ENCODE data around the gene BCKDHA.

BCKDHA gene

DNA sequence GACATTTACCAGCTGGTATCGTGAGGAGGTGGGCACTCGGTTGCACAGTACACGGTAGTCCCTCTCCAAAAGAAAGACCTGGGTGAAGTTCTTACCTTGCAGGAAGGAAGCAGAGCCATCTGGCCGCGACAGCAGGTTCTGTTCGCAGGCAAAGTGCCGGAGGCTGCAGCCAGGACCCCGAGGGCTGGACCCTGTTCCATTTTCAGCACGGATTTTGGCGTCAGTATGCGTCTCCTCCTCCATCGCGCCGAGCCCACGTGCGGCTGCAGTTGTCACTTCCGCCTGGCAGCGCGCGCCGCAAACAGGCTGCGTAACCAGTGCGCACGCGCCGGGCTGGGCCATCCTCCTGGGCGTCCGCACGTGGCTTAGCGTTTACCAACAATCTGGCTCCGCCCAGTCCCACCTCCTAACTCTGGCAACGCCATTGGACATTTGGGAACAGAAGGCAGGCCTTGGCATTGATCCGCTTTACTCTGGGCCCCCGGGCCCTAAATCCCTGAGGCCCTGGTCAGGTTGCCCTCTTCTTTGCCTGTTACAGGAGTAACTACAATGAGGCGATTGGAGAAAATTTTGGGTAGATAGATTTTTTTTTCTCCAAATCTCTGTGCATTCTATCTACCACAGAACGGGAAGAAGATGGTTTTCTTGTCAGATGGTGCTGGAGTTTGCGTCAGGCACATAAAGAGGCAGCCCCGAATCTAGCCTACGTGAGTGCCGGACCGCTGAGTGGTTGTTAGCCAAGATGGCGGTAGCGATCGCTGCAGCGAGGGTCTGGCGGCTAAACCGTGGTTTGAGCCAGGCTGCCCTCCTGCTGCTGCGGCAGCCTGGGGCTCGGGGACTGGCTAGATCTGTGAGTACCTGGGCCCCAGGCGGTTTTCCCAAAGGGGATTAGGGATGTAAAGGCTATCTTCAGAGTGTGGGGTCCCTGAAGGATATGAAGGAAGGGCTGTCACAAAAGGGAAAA lies at the start of gene BCKDHA, which contains the start of gene EXOSC5:
Gene BCKDHA (plus strand): TSS at position 733 of the 964 bp plus-strand sequence. CDS start 10 bp downstream, at position 743.
Gene EXOSC5 (minus strand): TSS at position 274 of the 964 bp plus-strand sequence. CDS start 31 bp downstream, at position 243.
- peak; percentile 92 for DNase-seq

DNA sequence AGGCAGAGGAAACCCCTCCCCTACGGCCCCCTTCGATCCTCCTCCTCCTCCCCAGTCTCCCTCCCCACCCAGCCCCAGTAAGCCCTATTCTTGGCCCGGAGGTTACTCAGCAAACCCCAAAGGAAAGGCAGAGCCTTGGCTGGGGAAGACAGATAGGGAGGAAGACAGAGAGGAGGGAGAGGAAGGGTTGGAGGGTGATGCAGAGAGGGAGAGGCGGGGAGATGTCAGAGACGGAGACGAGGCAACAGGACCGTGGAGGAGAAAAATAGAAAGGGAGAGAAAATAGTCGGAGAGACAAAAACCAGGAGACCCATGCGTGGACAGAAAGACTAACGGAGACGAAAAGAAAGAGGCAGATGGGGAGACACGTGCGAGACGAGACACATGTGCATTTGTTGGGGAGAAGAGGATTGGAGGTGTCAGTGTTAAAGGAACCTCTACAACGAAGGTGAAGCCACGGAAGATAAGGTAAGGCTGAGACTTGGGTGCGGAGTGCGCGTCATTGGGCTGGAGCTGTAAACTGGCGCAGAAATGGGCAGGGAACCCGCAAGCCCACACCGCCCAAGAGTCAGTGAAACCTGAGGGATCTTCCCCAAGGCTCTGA lies 46.8 kb upstream of the BCKDHA start:
- no peak for DNase-seq

DNA sequence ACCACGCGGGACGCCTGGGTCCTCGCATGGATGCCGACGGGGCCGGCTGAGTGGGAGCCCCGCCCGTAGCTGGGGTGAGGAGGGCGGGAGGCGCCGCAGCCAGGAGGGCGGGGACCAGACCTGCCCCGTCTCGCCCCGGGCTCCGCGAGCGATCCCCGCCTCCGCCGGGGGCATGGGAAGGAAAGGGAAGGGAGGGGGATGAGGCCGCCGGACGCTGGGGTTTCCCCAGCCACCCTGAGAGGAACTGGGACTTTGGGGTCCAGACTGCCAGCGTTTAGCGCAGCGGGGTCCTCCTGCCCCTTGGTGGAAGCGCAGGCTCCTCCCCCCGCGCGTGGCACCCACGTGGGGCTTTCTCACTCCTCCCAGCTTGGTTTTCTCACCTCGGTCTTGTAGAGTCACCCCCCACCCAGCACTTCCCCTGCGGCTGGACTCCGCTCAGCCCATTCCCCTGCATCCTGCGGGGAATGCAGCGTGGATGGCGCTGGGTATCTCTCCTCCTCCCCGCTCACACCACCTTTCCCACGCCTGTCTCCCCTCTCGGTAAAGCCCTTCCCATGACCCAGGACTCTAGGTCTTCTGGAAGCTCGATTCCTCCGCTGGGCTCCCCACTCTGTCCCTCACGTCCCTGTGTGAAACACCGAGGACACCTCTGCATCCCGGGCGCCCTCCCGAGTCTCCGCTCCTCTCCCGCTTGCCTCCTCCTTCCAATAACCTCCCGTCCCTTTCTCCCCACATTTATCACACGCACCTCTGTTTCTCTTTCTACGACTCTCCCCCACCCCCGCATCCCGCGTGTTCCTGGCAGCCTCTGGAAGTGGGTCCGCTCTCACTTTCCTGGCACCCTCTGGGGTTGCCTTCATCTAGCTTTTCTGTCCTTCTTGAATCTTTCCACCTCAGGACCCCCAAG lies 46.0 kb upstream of the BCKDHA start:
- DNase-seq, result peak; percentile 62

DNA sequence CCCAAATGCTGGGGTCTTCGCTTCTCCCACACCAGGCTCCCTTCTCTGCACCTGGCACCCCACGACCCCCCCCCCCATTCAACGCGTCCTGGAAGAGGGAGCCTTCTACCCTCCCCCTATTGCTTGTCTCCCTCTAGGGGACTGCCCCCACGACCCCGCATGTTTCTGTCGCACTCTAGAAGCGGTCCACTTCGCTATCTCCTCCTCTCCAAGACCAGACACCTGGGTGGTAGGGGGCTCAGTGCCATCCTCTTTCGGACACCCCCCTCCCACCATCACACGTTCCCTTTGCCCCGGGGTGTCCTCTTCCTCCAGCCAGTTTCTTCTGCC lies 45.4 kb upstream of the BCKDHA start:
- no peak for DNase-seq

DNA sequence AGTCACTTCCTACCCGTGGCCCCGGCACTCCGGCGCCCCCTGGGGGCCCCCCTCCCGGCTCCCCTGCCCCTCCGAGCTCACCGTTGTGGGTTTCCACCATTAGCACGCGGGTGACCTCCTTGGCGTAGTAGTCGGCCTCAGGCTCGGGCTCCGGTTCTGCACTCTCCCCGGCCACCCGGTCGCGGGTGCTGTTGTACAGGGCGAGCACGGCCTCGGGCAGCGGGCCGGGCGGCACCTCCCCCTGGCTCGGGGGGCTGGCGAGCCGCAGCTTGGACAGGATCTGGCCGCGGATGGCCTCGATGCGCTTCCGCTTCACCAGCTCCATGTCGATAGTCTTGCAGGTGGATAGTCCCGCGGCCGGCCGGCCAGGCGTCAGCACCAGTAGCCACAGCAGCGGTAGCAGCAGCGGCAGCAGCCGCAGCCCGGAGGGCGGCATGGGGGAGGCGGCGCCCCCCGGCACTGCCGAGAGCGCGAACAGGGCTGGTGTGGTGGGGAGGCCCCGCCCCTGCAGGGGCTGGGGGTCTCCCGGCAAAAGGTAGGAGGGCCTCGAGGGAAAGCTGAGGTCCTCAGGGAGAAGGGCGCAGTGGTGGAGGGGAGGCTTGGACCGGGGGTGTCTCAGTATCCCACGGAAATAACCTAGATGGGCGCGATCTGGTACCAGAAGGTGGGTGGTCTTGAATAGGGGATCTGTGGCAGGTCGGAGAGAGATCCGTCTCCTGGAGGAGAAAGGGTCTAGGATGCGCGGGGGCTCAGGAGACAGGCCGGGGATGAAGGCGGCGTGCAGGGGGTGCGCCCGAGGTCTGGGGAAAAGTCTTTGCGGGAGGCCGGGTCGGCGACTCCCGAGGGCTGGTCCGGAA lies 44.8 kb upstream of the BCKDHA start:
- peak; percentile 14 for DNase-seq

DNA sequence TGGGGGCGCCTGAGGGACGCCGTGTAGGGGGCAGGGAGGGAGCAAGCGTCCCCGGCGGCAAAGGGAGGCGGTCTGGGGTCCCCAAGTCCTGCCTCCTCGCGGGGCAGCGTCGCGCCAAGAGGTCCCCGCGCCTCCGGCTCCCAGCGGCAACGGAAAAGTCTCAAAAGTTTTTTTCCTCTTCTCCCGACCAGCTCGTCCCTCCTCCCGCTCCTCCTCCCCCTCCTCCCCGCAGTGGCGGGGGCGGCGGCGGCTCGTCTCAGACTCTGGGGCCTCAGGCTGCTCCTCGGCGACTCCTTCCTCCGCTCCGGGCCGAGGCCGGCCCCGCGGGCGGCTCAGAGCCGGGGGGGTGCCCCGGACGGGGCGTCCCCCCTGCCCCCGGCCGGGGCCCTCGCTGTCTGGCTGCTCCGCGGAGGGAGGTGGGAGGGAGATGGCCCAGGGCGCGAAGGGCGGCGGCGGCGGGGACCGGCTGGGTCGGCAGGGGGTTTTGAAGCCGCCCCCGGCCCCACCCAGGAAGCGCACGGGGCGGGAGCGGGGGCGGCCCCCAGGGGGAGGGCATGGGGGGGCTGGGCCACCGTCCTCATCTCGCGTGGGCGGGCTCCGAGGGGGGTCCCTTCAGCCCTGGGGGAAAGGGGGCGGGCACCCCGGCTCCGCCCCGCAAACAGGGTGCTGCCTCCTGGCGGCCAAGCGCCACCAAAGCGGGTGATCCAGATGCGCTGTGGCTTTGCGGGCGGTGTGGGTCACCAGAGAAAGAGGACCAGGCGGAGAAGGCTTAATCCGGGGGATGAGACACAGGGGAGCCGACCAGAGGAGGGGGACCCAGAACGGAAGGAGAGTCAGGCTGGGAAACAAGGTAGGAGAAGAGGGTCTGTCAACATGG lies 43.9 kb upstream of the BCKDHA start, which contains the start of gene TGFB1:
Gene TGFB1 (minus strand): TSS at position 457 of the 877 bp plus-strand sequence. CDS start 878 bp downstream, outside the sequence.
- peak; percentile 66 for DNase-seq

DNA sequence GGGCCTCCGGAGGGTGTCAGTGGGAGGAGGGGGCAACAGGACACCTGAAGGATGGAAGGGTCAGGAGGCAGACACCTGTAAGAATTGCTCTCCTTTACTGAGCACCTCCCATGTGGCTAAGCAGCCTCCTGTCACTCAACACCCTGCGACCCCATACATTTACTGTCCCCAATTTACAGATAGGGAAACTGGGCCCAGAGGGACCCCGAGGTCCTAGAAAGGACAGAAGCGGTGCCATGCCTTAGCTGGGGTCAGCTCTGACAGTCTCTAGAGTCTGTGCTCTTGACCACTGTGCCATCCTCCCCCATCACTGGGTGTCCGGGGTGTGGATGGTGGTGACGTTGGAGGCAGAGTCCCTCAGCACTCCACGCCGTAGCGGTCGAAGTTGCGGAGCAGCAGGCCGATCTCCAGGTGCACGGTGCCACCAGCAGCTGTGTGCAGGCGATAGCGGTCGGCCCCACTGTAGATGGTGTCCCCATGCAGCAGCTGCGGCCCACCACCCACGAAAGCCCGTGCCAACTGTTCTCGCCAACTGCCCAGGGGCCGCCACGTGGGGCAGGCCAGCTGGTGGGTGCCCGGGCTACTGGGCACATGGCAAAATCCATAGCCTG lies 43.2 kb upstream of the BCKDHA start:
- DNase-seq, result no peak

DNA sequence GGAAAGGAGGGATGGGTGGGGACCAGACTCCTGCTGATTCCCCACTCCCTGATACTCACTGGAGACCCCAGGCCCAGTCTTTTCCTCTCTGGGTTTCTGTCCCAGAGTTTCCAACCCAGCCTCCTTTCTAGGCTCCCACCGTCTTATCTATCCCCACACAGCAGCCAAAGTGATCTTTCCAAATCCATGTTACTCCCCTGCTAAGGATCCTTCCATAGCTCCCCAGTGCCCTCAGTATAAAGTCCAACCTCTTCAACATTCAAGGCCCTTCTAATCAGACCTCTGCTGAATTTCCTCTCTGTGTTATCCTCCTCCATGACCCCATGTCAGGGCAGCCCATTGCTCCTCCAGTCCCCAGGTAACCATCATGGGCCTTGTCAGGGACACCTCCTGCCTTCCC lies 42.6 kb upstream of the BCKDHA start:
- DNase-seq, result no peak

DNA sequence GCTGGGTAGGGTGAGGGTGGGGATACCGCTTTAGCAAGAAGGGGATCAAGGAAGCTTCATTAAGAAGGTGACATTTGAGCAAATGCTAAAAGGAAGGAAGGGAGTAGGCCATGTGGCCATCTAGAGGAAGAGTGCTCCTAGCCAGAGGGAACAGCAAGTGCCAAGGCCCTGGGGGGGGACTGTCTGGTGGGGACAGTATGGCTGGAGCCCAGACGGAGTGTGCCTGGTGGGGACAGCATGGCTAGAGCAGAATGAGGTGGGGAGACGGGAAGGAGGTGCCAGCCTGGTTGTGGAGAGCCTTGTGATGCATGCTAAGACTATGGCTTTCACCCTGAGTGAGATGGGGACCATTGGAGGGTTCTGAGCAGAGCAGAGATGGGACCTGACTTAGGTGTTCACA lies 41.8 kb upstream of the BCKDHA start:
- no peak for DNase-seq

DNA sequence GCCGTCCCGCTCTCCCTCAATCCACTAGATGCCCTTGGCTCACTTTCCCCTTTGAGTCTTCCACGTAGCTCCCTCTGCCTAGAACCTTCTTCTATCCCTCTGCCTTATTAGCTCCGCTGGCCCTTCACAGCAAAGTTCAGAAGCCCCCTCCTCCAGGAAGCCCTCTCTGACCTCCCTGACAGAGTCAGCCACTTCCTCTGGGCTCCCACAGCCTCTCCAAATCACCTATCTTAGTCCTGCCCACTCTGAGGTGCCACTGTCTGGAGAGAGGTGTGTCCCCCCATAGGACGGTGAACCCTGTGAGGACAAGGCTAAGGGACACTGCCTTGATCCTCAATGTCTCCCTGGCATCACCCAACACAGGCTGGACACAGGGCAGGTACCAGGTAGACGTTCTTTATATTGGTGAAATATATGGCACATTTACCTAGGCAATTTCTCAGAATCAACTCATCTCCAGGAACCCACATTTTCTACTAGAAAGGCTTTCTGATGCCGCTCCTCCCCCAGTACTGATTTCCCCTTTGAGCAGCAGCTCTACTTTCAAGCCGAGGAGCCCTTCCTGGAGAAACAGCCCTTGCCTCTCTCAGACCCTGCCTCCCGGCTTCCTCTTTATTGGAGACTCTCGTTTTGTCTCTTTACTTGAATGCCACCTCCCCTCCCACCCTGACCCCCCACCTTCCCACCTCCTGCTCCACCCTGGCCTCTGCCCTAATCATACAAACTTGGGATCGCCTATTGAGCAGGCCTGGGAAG lies 40.5 kb upstream of the BCKDHA start:
- DNase-seq, result no peak

DNA sequence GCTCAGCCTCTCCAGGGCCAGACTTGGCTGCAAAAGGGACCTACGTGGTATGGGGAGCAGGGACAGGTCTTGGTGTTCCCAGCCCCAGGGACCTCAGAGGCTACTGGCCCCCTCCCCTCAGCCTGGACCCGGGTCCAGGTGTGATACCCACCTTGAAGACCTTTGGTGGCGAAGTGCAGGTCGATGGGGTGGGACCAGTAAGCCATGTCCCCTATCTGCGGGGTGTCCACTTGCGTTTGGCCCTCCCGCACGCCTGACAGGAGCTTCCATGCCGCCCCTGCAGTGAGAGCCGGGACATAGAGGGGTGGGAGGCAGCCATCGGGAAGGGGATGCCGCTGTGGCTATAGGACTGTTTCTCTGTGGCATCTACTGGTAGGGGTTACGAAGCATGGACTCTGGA lies 39.9 kb upstream of the BCKDHA start:
- no peak for DNase-seq

DNA sequence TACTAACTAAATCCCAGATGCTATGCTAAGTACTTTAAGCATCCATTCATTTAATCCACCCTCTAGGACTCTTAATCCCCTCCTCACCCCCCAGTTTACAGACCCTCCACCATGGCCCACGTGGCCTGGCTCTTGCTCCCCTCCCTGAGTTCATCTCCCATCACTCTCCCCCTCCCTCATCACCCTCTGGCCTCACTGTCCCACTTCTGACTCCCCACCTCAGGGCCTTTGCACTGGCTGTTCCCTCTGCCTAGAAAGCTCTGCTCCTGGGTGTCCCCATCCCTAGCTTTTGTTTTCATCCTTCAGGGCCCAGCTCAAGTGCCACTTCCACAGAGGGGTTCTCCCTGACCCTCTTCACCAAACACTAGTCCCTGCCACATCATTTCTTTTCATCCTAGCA lies 37.9 kb upstream of the BCKDHA start:
- DNase-seq, result no peak

DNA sequence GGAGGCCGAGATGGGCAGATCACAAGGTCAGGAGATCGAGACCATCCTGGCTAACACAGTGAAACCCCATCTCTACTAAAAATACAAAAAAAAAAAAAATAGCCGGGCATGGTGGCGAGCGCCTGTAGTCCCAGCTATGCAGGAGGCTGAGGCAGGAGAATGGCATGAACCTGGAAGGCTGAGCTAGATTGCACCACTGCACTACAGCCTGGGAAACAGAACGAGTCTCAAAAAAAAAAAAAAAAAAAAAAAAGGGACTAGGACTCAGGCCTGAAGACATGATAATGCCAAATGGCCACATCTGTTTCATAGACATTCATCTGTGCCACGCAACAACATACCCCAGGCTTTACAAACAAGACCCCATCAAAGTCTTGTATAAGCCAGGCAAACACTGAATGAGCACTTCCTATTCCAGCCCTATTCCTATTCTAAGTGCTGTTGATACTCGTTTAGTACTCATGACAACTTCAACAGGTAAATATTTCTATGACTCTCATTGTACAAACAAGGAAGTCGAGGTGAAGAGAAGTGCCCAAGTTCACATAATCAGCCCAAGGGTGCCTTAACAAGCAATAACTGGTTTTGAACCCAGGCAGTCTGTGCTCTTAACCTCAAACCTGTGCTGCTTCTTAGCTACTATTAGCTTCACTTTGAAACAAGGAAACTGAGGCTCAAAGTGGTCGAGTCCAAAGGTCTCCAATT lies 35.3 kb upstream of the BCKDHA start:
- no peak for DNase-seq

DNA sequence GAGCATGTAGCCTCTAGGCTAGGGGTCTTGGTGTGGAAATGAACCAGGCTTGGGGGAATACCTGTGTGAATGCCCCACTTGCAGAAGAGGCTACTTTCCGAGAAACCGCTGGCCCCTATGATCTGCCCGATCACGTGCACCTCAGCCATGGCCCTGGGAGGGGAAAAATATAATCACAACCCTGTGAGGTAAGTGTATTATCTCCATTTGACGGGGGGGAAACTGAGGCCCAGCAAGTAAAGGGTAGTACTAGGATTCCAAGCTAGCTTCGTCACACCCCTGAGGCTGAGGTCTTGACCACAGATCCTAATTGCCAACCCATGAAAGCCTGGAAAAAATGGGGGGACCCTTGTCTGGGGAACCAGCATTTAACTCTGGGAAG lies 34.3 kb upstream of the BCKDHA start:
- no peak for DNase-seq

DNA sequence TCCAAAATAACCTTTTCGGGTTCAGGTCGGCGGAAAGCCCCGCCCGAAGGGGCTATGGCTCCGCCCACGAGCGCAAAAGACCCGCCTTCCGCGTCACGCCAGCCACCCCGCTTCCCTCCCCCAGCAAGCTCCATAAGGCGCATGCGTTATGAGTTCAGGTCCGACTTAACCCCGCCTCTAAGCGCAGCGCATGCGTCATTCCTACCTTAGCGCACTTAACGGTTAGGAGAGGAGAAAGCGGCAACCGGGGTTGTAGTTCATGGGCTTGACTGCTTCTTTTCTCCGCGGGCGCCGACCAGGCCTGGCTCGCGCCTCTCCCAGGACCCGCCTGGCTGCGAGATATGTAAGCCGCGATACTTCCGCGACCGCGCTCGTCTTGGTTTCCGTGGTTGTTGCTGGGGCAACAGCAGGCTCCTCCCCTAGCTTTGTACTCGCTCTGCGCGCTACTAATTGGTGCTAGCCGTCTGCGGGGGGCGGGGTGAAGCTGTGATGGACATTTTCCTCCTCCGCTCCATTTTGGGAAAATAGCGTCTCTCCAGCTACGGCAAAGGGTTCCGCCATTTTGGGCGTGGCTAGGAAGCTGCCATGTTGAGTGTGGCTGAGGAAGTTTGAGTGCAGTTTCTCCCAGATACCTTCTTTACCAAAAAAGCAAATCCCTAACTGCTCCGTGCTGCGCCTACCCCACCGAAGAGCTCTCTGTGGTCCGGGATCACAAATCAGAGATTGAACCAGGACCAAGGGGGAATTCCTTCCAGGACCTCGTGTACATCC lies 33.7 kb upstream of the BCKDHA start, which contains the start of gene B9D2:
Gene B9D2 (minus strand): TSS at position 397 of the 771 bp plus-strand sequence. CDS start 630 bp downstream, outside the sequence.
- DNase-seq, result peak; percentile 95

DNA sequence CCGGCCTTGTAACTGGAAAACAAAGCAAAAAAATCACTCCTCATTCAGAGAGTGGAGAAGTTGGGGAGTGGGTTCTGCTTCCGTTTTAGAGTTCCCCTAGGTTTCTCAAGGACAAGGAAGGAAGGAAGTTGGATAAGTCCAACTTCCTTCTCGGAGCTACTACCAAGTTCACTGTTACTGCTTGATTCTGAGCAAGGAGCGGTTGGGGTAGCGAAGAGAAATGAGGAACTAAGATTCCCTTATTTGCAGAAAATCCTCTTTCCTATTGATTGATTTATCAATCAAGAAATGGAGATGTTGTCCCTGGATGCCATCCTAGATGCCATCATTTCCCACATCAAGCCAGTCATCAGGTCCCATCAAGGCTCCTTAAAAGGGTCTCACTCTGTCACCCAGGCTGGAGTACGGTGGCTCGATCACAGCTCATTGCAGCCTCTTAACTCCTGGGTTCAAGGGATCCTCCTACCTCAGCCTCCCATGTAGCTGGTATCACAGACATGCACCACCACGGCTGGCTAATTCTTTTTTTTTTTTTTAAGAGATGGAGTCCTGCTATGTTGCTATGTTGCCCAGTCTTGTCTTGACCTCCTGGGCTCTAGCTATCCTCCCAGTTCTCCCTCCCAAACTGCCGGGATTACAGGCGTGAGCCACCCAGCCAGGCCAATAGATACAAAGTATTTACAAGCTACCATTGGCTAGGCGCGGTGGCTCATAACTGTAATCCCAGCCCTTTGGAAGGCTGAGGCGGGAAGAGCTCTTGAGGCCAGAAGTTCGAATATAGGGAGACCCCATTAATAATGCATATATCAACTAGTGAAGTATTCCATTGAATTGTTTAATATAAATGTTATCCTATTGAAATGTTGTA lies 32.9 kb upstream of the BCKDHA start:
- no peak for DNase-seq

DNA sequence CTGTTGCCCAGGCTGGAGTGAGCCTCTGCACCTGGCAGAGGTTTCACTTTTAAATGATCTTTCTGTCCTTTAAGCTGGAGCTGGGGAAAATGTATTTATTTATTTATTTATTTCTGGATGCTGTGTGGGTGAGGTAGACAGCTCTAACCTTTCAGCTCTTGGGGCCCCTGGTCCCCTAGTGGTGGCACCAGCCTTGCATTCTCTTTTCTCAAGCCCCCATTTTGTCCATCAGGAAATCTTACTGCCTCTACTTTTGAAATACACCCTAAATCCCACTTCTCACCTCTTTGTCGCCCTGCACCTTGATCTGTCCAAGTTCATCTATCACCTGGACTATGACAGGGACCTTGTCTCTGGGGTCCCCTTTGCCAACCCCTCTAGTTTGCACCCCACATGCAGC lies 31.5 kb upstream of the BCKDHA start:
- no peak for DNase-seq
